HepG2 (cell line): Measurements from ENCODE around the gene ARL5C. TPM values are rescaled to one million over a fixed set of nuclear protein-coding genes. Genes with fewer than 3 reads are reported as not detected.

ENCODE experiments used
- ARNTL ChIP-seq: sonication (generic); formaldehyde crosslinking; IDR thresholded peaks from 2 replicates; pipeline ENCODE4 v1.4.0; 2020; ENCODE audit warnings: mild to moderate bottlenecking, missing genetic modification reagents
- CBX5 ChIP-seq: sonication (generic); formaldehyde crosslinking; IDR thresholded peaks from 2 replicates; pipeline ENCODE4 v1.4.0; 2020; ENCODE audit warnings: missing genetic modification reagents, borderline replicate concordance
- FIP1L1 ChIP-seq: fragments of 200-400 bp; formaldehyde crosslinking; IDR thresholded peaks from 2 replicates; pipeline ENCODE4 v1.6.1; 2018; ENCODE audit warnings: low read depth, mild to moderate bottlenecking, low read length, moderate library complexity, borderline replicate concordance; ENCODE audit not compliant: insufficient read depth
- GPN1 ChIP-seq: sonication (generic); formaldehyde crosslinking; IDR thresholded peaks from 2 replicates; pipeline ENCODE4 v1.5.1; 2020; ENCODE audit warnings: missing genetic modification reagents, borderline replicate concordance
- KDM5A ChIP-seq: fragments of 200-600 bp; sonication (generic); IDR thresholded peaks from 2 replicates; pipeline ENCODE4 v1.7.0; 2018; ENCODE audit warnings: antibody characterized with exemption, mild to moderate bottlenecking, low read length, borderline replicate concordance
- MIER3 ChIP-seq: IDR thresholded peaks from 2 replicates; pipeline ENCODE4 v1.6.1; 2016; ENCODE audit warnings: missing compliant biosample characterization, borderline replicate concordance
- SMAD1 ChIP-seq: sonication (generic); formaldehyde crosslinking; IDR thresholded peaks from 2 replicates; pipeline ENCODE4 v1.4.0; 2020; ENCODE audit warnings: missing genetic modification reagents, low read depth, mild to moderate bottlenecking, borderline replicate concordance
- SP5 ChIP-seq: IDR thresholded peaks from 2 replicates; pipeline ENCODE4 v1.6.1; 2016; ENCODE audit warnings: low read depth, borderline replicate concordance
- SRSF1 ChIP-seq: fragments of 200-400 bp; formaldehyde crosslinking; optimal IDR thresholded peaks from 2 replicates; pipeline ENCODE3; 2017; ENCODE audit warnings: mild to moderate bottlenecking, low read depth, low read length, moderate library complexity
- TOPORS ChIP-seq: sonication (generic); formaldehyde crosslinking; IDR thresholded peaks from 2 replicates; pipeline ENCODE4 v1.8.0; 2023; ENCODE audit warnings: mild to moderate bottlenecking, missing genetic modification reagents
- ZNF34 ChIP-seq: sonication (generic); formaldehyde crosslinking; IDR thresholded peaks from 2 replicates; pipeline ENCODE4 v1.4.0; 2020; ENCODE audit warnings: mild to moderate bottlenecking, missing genetic modification reagents, borderline replicate concordance
- ZNF354B ChIP-seq: sonication (generic); formaldehyde crosslinking; IDR thresholded peaks from 2 replicates; pipeline ENCODE4 v1.8.0; 2022; ENCODE audit warnings: mild to moderate bottlenecking, missing genetic modification reagents
- ZNF468 ChIP-seq: sonication (generic); formaldehyde crosslinking; IDR thresholded peaks from 2 replicates; pipeline ENCODE4 v1.8.0; 2022; ENCODE audit warnings: mild to moderate bottlenecking, moderate library complexity, missing genetic modification reagents
- ZNF557 ChIP-seq: sonication (generic); formaldehyde crosslinking; IDR thresholded peaks from 2 replicates; pipeline ENCODE4 v1.4.0; 2020; ENCODE audit warnings: missing genetic modification reagents
- ZNF761 ChIP-seq: sonication (generic); formaldehyde crosslinking; conservative IDR thresholded peaks from 2 replicates; pipeline ENCODE4 v1.4.0; 2020; ENCODE audit warnings: mild to moderate bottlenecking, missing genetic modification reagents
- polyA plus RNA-seq, 8 experiments: library from polyadenylated mRNA; depleted of rRNA in 3 of 8; stranded (reverse) in 7 of 8; unstranded in 1 of 8; fragments of >200 nt; fragmentation: Illumina TruSeq in 4 of 8; extraction: Trizol in 4 of 8; gene quantifications; 2 replicates each; pipeline versions ENCODE4 v1.2.1 to v1.2.3, GENCODE V29; 2011 to 2016; ENCODE audit warnings: low read depth in 4 of 8, missing spikeins in 1 of 8, mixed read lengths in 1 of 8; ENCODE audit not compliant: insufficient read depth in 1 of 8
- total RNA-seq, 5 experiments: library from RNA; depleted of rRNA; stranded (reverse); fragments of >200 nt; fragmentation: Illumina TruSeq; extraction: Trizol; gene quantifications; 2 replicates each; pipeline ENCODE4 v1.2.3, GENCODE V29; 2016; ENCODE audit warnings: low read depth in 1 of 5
- TF ChIP-seq, protein P1 (sequence below): sonication (generic); formaldehyde crosslinking; IDR thresholded peaks from 2 replicates; pipeline ENCODE4 v1.5.0; 2020; ENCODE audit warnings: mild to moderate bottlenecking, missing genetic modification reagents, moderate library complexity
- TF ChIP-seq, protein P2 (sequence below): sonication (generic); formaldehyde crosslinking; IDR thresholded peaks from 2 replicates; pipeline ENCODE4 v1.4.0; 2020; ENCODE audit warnings: mild to moderate bottlenecking, missing genetic modification reagents
- TF ChIP-seq, protein P3 (sequence below): IDR thresholded peaks from 2 replicates; pipeline ENCODE4 v1.4.0; 2020; ENCODE audit warnings: mild to moderate bottlenecking, missing genetic modification reagents
- TF ChIP-seq, protein P4 (sequence below): sonication (generic); formaldehyde crosslinking; IDR thresholded peaks from 2 replicates; pipeline ENCODE4 v1.8.0; 2022; ENCODE audit warnings: missing genetic modification reagents, mild to moderate bottlenecking, inconsistent platforms, borderline replicate concordance
- TF ChIP-seq, protein P5 (sequence below): sonication (generic); formaldehyde crosslinking; IDR thresholded peaks from 2 replicates; pipeline ENCODE4 v1.4.0; 2020; ENCODE audit warnings: mild to moderate bottlenecking, low read depth, missing genetic modification reagents

The ARL5C gene
- total and polyA plus RNA-seq, 2 of the 13 experiments (the other 11 are each of a cell fraction or from before 2014, with no cell fraction given), result not detected

DNA sequence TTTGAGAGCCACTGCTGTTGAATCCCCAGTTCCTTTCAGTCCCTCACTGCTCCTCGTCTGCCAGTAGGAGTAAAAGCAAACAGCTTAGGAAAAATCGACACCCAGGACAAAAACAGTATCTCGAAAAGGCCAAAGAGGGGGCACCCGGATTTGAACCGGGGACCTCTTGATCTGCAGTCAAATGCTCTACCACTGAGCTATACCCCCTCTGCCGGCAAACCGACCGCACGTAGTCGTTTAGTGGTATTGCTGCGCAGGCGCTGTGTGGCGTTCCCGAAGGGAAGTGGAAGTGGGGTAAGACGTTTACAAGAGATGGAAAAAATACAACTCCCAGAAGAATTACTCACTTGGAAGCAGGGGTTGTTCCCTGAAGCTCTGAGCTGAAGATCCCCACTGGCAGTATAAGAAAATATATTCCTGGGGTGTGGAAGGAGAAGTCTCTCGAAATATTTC, 12.3 kb downstream of the ARL5C start (continued):
- TF ChIP-seq KDM5A, result peak; percentile 23; the same call in 1 of the 2 replicates
- TF ChIP-seq, protein P1, sequence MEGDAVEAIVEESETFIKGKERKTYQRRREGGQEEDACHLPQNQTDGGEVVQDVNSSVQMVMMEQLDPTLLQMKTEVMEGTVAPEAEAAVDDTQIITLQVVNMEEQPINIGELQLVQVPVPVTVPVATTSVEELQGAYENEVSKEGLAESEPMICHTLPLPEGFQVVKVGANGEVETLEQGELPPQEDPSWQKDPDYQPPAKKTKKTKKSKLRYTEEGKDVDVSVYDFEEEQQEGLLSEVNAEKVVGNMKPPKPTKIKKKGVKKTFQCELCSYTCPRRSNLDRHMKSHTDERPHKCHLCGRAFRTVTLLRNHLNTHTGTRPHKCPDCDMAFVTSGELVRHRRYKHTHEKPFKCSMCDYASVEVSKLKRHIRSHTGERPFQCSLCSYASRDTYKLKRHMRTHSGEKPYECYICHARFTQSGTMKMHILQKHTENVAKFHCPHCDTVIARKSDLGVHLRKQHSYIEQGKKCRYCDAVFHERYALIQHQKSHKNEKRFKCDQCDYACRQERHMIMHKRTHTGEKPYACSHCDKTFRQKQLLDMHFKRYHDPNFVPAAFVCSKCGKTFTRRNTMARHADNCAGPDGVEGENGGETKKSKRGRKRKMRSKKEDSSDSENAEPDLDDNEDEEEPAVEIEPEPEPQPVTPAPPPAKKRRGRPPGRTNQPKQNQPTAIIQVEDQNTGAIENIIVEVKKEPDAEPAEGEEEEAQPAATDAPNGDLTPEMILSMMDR (CRISPR knock-in tag), result no peak; the same call in 1 of the 2 replicates
- TF ChIP-seq ZNF761 (CRISPR knock-in tag), result peak; percentile 28; the same call in 1 of the 2 replicates
- TF ChIP-seq SP5 (CRISPR knock-in tag), result no peak
- TF ChIP-seq, protein P2, sequence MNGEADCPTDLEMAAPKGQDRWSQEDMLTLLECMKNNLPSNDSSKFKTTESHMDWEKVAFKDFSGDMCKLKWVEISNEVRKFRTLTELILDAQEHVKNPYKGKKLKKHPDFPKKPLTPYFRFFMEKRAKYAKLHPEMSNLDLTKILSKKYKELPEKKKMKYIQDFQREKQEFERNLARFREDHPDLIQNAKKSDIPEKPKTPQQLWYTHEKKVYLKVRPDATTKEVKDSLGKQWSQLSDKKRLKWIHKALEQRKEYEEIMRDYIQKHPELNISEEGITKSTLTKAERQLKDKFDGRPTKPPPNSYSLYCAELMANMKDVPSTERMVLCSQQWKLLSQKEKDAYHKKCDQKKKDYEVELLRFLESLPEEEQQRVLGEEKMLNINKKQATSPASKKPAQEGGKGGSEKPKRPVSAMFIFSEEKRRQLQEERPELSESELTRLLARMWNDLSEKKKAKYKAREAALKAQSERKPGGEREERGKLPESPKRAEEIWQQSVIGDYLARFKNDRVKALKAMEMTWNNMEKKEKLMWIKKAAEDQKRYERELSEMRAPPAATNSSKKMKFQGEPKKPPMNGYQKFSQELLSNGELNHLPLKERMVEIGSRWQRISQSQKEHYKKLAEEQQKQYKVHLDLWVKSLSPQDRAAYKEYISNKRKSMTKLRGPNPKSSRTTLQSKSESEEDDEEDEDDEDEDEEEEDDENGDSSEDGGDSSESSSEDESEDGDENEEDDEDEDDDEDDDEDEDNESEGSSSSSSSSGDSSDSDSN (CRISPR knock-in tag), result no peak
- TF ChIP-seq ZNF34, result no peak; the same call in 1 of the 2 replicates
- no peak for TF ChIP-seq SRSF1
- TF ChIP-seq, protein P3, sequence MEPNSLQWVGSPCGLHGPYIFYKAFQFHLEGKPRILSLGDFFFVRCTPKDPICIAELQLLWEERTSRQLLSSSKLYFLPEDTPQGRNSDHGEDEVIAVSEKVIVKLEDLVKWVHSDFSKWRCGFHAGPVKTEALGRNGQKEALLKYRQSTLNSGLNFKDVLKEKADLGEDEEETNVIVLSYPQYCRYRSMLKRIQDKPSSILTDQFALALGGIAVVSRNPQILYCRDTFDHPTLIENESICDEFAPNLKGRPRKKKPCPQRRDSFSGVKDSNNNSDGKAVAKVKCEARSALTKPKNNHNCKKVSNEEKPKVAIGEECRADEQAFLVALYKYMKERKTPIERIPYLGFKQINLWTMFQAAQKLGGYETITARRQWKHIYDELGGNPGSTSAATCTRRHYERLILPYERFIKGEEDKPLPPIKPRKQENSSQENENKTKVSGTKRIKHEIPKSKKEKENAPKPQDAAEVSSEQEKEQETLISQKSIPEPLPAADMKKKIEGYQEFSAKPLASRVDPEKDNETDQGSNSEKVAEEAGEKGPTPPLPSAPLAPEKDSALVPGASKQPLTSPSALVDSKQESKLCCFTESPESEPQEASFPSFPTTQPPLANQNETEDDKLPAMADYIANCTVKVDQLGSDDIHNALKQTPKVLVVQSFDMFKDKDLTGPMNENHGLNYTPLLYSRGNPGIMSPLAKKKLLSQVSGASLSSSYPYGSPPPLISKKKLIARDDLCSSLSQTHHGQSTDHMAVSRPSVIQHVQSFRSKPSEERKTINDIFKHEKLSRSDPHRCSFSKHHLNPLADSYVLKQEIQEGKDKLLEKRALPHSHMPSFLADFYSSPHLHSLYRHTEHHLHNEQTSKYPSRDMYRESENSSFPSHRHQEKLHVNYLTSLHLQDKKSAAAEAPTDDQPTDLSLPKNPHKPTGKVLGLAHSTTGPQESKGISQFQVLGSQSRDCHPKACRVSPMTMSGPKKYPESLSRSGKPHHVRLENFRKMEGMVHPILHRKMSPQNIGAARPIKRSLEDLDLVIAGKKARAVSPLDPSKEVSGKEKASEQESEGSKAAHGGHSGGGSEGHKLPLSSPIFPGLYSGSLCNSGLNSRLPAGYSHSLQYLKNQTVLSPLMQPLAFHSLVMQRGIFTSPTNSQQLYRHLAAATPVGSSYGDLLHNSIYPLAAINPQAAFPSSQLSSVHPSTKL, result no peak
- TF ChIP-seq, protein P4, sequence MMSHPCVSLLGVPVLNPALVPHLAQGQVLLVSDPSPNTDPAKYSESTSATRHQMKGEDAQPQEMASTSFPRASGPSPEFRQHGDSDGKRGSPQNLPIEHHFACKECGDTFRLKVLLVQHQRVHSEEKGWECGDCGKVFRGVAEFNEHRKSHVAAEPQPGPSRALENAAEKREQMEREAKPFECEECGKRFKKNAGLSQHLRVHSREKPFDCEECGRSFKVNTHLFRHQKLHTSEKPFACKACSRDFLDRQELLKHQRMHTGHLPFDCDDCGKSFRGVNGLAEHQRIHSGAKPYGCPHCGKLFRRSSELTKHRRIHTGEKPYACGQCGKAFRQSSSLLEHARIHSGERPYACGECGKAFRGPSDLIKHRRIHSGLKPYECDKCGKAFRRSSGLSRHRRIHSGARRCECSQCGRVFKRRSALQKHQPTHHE, result no peak; the same call in 1 of the 2 replicates
- no peak for TF ChIP-seq ZNF468 (CRISPR knock-in tag)
- TF ChIP-seq MIER3, result no peak; the same call in 1 of the 2 replicates
- TF ChIP-seq ZNF354B (CRISPR knock-in tag), result no peak
- TF ChIP-seq ARNTL (CRISPR knock-in tag), result no peak
- no peak for TF ChIP-seq ZNF557 (CRISPR knock-in tag)
- TF ChIP-seq SMAD1, result no peak
- TF ChIP-seq GPN1 (CRISPR knock-in tag), result no peak
- TF ChIP-seq, protein P5, sequence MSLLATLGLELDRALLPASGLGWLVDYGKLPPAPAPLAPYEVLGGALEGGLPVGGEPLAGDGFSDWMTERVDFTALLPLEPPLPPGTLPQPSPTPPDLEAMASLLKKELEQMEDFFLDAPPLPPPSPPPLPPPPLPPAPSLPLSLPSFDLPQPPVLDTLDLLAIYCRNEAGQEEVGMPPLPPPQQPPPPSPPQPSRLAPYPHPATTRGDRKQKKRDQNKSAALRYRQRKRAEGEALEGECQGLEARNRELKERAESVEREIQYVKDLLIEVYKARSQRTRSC (CRISPR knock-in tag), result no peak
- no peak for TF ChIP-seq TOPORS
- 0 out of 2 replicates have a peak, but pooled peaks have one; percentile 13 for TF ChIP-seq CBX5
- no peak for TF ChIP-seq FIP1L1
